HepG2 (cell line): ENCODE measurements around the gene LLGL2. TPM values are rescaled to one million over a fixed set of nuclear protein-coding genes. Genes with fewer than 3 reads are reported as not detected.

ENCODE experiments used
- ATF2 ChIP-seq: sonication (generic); formaldehyde crosslinking; IDR thresholded peaks from 2 replicates; pipeline ENCODE4 v1.4.0; 2020; ENCODE audit warnings: missing genetic modification reagents
- GLI4 ChIP-seq: sonication (generic); formaldehyde crosslinking; IDR thresholded peaks from 2 replicates; pipeline ENCODE4 v1.5.1; 2020; ENCODE audit warnings: missing genetic modification reagents, mild to moderate bottlenecking, moderate library complexity, borderline replicate concordance
- HMG20A ChIP-seq: IDR thresholded peaks from 2 replicates; pipeline ENCODE4 v1.6.1; 2016; ENCODE audit warnings: borderline replicate concordance
- JUND ChIP-seq: sonication (generic); formaldehyde crosslinking; IDR thresholded peaks from 2 replicates; pipeline ENCODE4 v1.8.0; 2022; ENCODE audit warnings: mild to moderate bottlenecking, missing genetic modification reagents
- NONO ChIP-seq, 2 experiments: fragments of 450-650 bp in 1 of 2; sonication (generic) in 1 of 2; formaldehyde crosslinking in 1 of 2; IDR thresholded peaks in 1 of 2; conservative IDR thresholded peaks in 1 of 2; 2 replicates each; pipeline versions ENCODE4 v1.6.1 to v1.8.0; 2017 to 2022; ENCODE audit warnings: mild to moderate bottlenecking in 1 of 2, missing genetic modification reagents in 1 of 2, moderate library complexity in 1 of 2
- SIN3B ChIP-seq: fragments of 150-350 bp; IDR thresholded peaks from 2 replicates; pipeline ENCODE4 v1.6.1; 2014; ENCODE audit warnings: low read length
- SOX6 ChIP-seq, 2 experiments: fragments of 450-650 bp in 1 of 2; sonication (generic) in 1 of 2; formaldehyde crosslinking in 1 of 2; IDR thresholded peaks; 2 replicates each; pipeline versions ENCODE4 v1.4.0 to v1.6.1; 2017 to 2020; ENCODE audit warnings: antibody characterized with exemption in 1 of 2, mild to moderate bottlenecking in 1 of 2, missing genetic modification reagents in 1 of 2
- SRF ChIP-seq: IDR thresholded peaks from 2 replicates; pipeline ENCODE4 v1.6.1; 2011; ENCODE audit warnings: mild to moderate bottlenecking, low read depth, low read length, moderate library complexity
- STAT5B ChIP-seq: sonication (generic); formaldehyde crosslinking; IDR thresholded peaks from 2 replicates; pipeline ENCODE4 v1.4.0; 2020; ENCODE audit warnings: missing genetic modification reagents
- TFAP4 ChIP-seq: sonication (generic); IDR thresholded peaks from 2 replicates; pipeline ENCODE4 v1.6.1; 2016; ENCODE audit warnings: low read depth, borderline replicate concordance
- THAP11 ChIP-seq: IDR thresholded peaks from 2 replicates; pipeline ENCODE4 v1.6.1; 2016; ENCODE audit warnings: missing biosample characterization, missing genetic modification reagents
- ZBTB14 ChIP-seq: sonication (generic); formaldehyde crosslinking; IDR thresholded peaks from 2 replicates; pipeline ENCODE4 v1.4.0; 2020; ENCODE audit warnings: missing genetic modification reagents
- ZBTB20 ChIP-seq: sonication (generic); formaldehyde crosslinking; IDR thresholded peaks from 2 replicates; pipeline ENCODE4 v1.8.1; 2023; ENCODE audit warnings: missing genetic modification reagents, low read depth, mild to moderate bottlenecking, borderline replicate concordance
- ZKSCAN1 ChIP-seq: fragments of 150-350 bp; IDR thresholded peaks from 2 replicates; pipeline ENCODE4 v1.6.1; 2014; ENCODE audit warnings: low read length
- ZNF143 ChIP-seq: sonication (generic); formaldehyde crosslinking; IDR thresholded peaks from 2 replicates; pipeline ENCODE4 v1.4.0; 2020; ENCODE audit warnings: missing genetic modification reagents
- ZNF180 ChIP-seq: sonication (generic); formaldehyde crosslinking; IDR thresholded peaks from 2 replicates; pipeline ENCODE4 v1.4.0; 2020; ENCODE audit warnings: low read depth, missing genetic modification reagents, borderline replicate concordance
- ZNF274 ChIP-seq: sonication (generic); formaldehyde crosslinking; IDR thresholded peaks from 2 replicates; pipeline ENCODE4 v1.5.1; 2020; ENCODE audit warnings: mild to moderate bottlenecking, missing genetic modification reagents
- ZNF572 ChIP-seq: sonication (generic); formaldehyde crosslinking; IDR thresholded peaks from 2 replicates; pipeline ENCODE4 v1.5.1; 2020; ENCODE audit warnings: mild to moderate bottlenecking, missing genetic modification reagents
- ZNF598 ChIP-seq: sonication (generic); formaldehyde crosslinking; IDR thresholded peaks from 2 replicates; pipeline ENCODE4 v1.5.1; 2020; ENCODE audit warnings: mild to moderate bottlenecking, missing genetic modification reagents, borderline replicate concordance
- ZNF605 ChIP-seq: sonication (generic); formaldehyde crosslinking; IDR thresholded peaks from 2 replicates; pipeline ENCODE4 v1.8.0; 2022; ENCODE audit warnings: mild to moderate bottlenecking, missing genetic modification reagents
- ZNF629 ChIP-seq: sonication (generic); formaldehyde crosslinking; conservative IDR thresholded peaks from 2 replicates; pipeline ENCODE4 v1.5.0; 2020; ENCODE audit warnings: missing genetic modification reagents
- ZNF672 ChIP-seq: sonication (generic); formaldehyde crosslinking; IDR thresholded peaks from 2 replicates; pipeline ENCODE4 v1.8.1; 2022; ENCODE audit warnings: missing genetic modification reagents
- ZNF781 ChIP-seq: sonication (generic); formaldehyde crosslinking; IDR thresholded peaks from 2 replicates; pipeline ENCODE4 v1.5.1; 2020; ENCODE audit warnings: borderline replicate concordance, mild to moderate bottlenecking, missing genetic modification reagents; ENCODE audit errors: not compliant biosample characterization
- polyA plus RNA-seq, 8 experiments: library from polyadenylated mRNA; depleted of rRNA in 3 of 8; stranded (reverse) in 7 of 8; unstranded in 1 of 8; fragments of >200 nt; fragmentation: Illumina TruSeq in 4 of 8; extraction: Trizol in 4 of 8; gene quantifications; 2 replicates each; pipeline versions ENCODE4 v1.2.1 to v1.2.3, GENCODE V29; 2011 to 2016; ENCODE audit warnings: low read depth in 4 of 8, missing spikeins in 1 of 8, mixed read lengths in 1 of 8; ENCODE audit not compliant: insufficient read depth in 1 of 8
- total RNA-seq, 5 experiments: library from RNA; depleted of rRNA; stranded (reverse); fragments of >200 nt; fragmentation: Illumina TruSeq; extraction: Trizol; gene quantifications; 2 replicates each; pipeline ENCODE4 v1.2.3, GENCODE V29; 2016; ENCODE audit warnings: low read depth in 1 of 5
- TF ChIP-seq, protein P1 (sequence below): sonication (generic); formaldehyde crosslinking; IDR thresholded peaks from 2 replicates; pipeline ENCODE4 v1.4.0; 2020; ENCODE audit warnings: missing genetic modification reagents, borderline replicate concordance

The LLGL2 gene
- total and polyA plus RNA-seq, 2 of the 13 experiments (the other 11 are each of a cell fraction or from before 2014, with no cell fraction given), result 83.0 to 86.7 TPM

DNA sequence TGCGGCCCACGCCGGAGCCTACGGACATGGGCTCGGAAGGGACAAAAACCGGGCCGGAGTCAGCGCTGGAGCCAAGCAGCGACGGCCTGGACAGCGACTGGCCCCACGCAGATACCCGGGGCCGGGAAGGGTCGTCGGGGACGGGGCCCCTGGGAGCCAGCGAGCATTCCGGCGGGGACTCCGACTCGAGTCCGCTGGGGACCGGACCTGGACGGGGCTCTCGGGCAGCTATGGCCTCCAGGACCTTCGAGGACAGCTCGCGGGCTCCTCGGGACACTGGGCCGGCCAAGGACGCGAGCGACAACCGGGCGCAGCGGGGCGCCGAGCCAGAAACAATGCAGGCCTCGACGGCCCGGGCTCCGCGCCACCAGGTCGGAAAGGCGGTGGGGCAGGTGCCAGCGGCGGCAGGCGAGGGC, 63.1 kb downstream of the LLGL2 start (continued):
- no peak for TF ChIP-seq ZBTB20 (CRISPR knock-in tag)
- TF ChIP-seq JUND (CRISPR knock-in tag), result no peak
- no peak for TF ChIP-seq ZNF781 (CRISPR knock-in tag)
- no peak for TF ChIP-seq THAP11 (CRISPR knock-in tag)
- no peak for TF ChIP-seq NONO (IDR thresholded peaks at IDR 0.05)
- no peak for TF ChIP-seq NONO (CRISPR knock-in tag; conservative IDR thresholded peaks at IDR 0.05)
- TF ChIP-seq TFAP4, result no peak
- TF ChIP-seq ATF2, result no peak
- no peak for TF ChIP-seq STAT5B (CRISPR knock-in tag)
- TF ChIP-seq, protein P1, sequence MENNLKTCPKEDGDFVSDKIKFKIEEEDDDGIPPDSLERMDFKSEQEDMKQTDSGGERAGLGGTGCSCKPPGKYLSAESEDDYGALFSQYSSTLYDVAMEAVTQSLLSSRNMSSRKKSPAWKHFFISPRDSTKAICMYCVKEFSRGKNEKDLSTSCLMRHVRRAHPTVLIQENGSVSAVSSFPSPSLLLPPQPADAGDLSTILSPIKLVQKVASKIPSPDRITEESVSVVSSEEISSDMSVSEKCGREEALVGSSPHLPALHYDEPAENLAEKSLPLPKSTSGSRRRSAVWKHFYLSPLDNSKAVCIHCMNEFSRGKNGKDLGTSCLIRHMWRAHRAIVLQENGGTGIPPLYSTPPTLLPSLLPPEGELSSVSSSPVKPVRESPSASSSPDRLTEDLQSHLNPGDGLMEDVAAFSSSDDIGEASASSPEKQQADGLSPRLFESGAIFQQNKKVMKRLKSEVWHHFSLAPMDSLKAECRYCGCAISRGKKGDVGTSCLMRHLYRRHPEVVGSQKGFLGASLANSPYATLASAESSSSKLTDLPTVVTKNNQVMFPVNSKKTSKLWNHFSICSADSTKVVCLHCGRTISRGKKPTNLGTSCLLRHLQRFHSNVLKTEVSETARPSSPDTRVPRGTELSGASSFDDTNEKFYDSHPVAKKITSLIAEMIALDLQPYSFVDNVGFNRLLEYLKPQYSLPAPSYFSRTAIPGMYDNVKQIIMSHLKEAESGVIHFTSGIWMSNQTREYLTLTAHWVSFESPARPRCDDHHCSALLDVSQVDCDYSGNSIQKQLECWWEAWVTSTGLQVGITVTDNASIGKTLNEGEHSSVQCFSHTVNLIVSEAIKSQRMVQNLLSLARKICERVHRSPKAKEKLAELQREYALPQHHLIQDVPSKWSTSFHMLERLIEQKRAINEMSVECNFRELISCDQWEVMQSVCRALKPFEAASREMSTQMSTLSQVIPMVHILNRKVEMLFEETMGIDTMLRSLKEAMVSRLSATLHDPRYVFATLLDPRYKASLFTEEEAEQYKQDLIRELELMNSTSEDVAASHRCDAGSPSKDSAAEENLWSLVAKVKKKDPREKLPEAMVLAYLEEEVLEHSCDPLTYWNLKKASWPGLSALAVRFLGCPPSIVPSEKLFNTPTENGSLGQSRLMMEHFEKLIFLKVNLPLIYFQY (CRISPR knock-in tag), result no peak
- peak; percentile 22; the same call in 1 of the 2 replicates for TF ChIP-seq ZNF572
- TF ChIP-seq ZNF180, result no peak
- no peak for TF ChIP-seq HMG20A (CRISPR knock-in tag)
- no peak for TF ChIP-seq SIN3B
- TF ChIP-seq ZNF672, result no peak
- no peak for TF ChIP-seq ZNF143 (CRISPR knock-in tag)
- no peak for TF ChIP-seq SRF
- 0 out of 2 replicates have a peak, but pooled peaks have one; percentile 7 for TF ChIP-seq ZNF274 (CRISPR knock-in tag)
- no peak for TF ChIP-seq ZNF598
- TF ChIP-seq GLI4 (CRISPR knock-in tag), result 0 out of 2 replicates have a peak, but pooled peaks have one; percentile 9
- TF ChIP-seq SOX6 (IDR thresholded peaks at IDR 0.05), result no peak
- no peak for TF ChIP-seq SOX6 (CRISPR knock-in tag; IDR thresholded peaks at IDR 0.05)
- TF ChIP-seq ZBTB14 (CRISPR knock-in tag), result no peak
- no peak for TF ChIP-seq ZKSCAN1
- no peak for TF ChIP-seq ZNF629
- TF ChIP-seq ZNF605 (CRISPR knock-in tag), result no peak
